DND-41 (cell line): Measurements from ENCODE around the gene OR6S1.
A peak's percentile ranks its signal among the peaks of the same experiment; 100 is the strongest.

Source experiments
- ATAC-seq: fragments of 200-7000 bp; cut with Tn5 transposase; 3 replicates; pipeline ENCODE4 v1.9.1; 2021; ENCODE audit warnings: low read depth; ENCODE audit not compliant: insufficient read depth
- DNase-seq: peaks from one replicate; pipeline ENCODE4 v3.0.0-alpha.2; 2020
- H2AFZ ChIP-seq: 2 replicates; pipeline ENCODE4 v1.6.0; 2012; ENCODE audit warnings: low read depth, low read length
- H3K27ac ChIP-seq: 2 replicates; pipeline ENCODE4 v1.5.1; 2012; ENCODE audit warnings: low read length, inconsistent platforms
- H3K27me3 ChIP-seq: fragments of 200-600 bp; sonication (generic); 2 replicates; pipeline ENCODE4 v1.6.0; 2012; ENCODE audit warnings: low read length, mild to moderate bottlenecking, inconsistent platforms; ENCODE audit not compliant: insufficient read depth, poor library complexity
- H3K36me3 ChIP-seq: 2 replicates; pipeline ENCODE4 v1.5.1; 2012; ENCODE audit warnings: low read length, inconsistent platforms; ENCODE audit not compliant: insufficient read depth
- H3K4me1 ChIP-seq: 2 replicates; pipeline ENCODE4 v1.5.1; 2012; ENCODE audit warnings: mild to moderate bottlenecking, low read length; ENCODE audit not compliant: insufficient read depth
- H3K4me2 ChIP-seq: 2 replicates; pipeline ENCODE4 v1.6.0; 2012; ENCODE audit warnings: mild to moderate bottlenecking, moderate library complexity, low read length, inconsistent platforms; ENCODE audit not compliant: insufficient read depth
- H3K4me3 ChIP-seq, 2 experiments: fragments of 200-600 bp in 1 of 2; shearing (Covaris generic) in 1 of 2; 2 replicates each; pipeline ENCODE4 v1.5.1; 2012 to 2016; ENCODE audit warnings: inconsistent platforms in 2 of 2, low read length in 2 of 2, mild to moderate bottlenecking in 2 of 2, low read depth in 1 of 2, moderate library complexity in 1 of 2
- H3K79me2 ChIP-seq: 2 replicates; pipeline ENCODE4 v1.6.0; 2012; ENCODE audit warnings: low read length, inconsistent platforms; ENCODE audit not compliant: insufficient read depth
- H3K9ac ChIP-seq: 2 replicates; pipeline ENCODE4 v1.6.0; 2012; ENCODE audit warnings: low read depth, mild to moderate bottlenecking, inconsistent platforms, low read length, moderate library complexity
- H3K9me3 ChIP-seq: 2 replicates; pipeline ENCODE4 v1.5.1; 2012; ENCODE audit warnings: low read length, moderate library complexity, mild to moderate bottlenecking, inconsistent platforms; ENCODE audit not compliant: insufficient read depth, severe bottlenecking
- H4K20me1 ChIP-seq: 2 replicates; pipeline ENCODE4 v1.6.0; 2012; ENCODE audit warnings: low read length; ENCODE audit not compliant: insufficient read depth
- CTCF ChIP-seq: IDR thresholded peaks from 2 replicates; pipeline ENCODE4 v1.5.1; 2012; ENCODE audit warnings: borderline replicate concordance, low read length, moderate library complexity, mild to moderate bottlenecking; ENCODE audit not compliant: poor library complexity, severe bottlenecking; ENCODE audit errors: extremely low read depth
- EZH2 ChIP-seq: IDR thresholded peaks from 3 replicates; pipeline ENCODE4 v1.6.1; 2012; ENCODE audit warnings: borderline replicate concordance, low read depth, mild to moderate bottlenecking, moderate library complexity, low read length, inconsistent platforms; ENCODE audit not compliant: severe bottlenecking

The OR6S1 gene

DNA sequence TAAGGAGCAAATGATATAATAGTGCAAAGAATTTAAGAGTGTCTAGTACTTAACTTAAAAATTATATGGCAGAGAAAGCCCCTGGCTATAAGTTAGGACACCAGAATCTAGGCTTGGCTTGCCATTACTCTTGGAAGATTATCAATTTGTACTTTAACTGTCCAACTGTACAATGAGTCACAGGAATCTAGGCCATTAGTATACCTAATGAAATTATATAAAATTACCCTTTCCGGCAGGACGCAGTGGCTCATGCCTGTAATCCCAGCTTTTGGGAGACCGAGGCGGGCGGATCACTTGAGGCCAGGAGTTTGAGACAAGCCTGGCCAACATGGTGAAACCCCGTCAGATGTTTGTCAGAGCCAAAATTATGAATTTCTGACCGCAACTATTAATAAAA lies 691 bp upstream of the OR6S1 start:
- DNase-seq (no peak), ATAC-seq (no peak)
- Histone ChIP-seq H4K20me1 (no peaks in the 10 kb centered on the region), H2AFZ (no peak overlapping the region), H3K36me3 (no peaks in the 10 kb centered on the region), H3K79me2 (no peaks in the 10 kb centered on the region), H3K9me3 (no peaks in the 10 kb centered on the region), H3K4me1 (no peaks in the 10 kb centered on the region), H3K4me2 (no peak overlapping the region), H3K4me3 (no peak overlapping the region), H3K9ac (no peak overlapping the region), H3K27me3 (peaks cover 16% of the 10 kb centered on the region), H3K27ac (no peak overlapping the region)
- TF ChIP-seq CTCF (no peak), EZH2 (no peak)

DNA sequence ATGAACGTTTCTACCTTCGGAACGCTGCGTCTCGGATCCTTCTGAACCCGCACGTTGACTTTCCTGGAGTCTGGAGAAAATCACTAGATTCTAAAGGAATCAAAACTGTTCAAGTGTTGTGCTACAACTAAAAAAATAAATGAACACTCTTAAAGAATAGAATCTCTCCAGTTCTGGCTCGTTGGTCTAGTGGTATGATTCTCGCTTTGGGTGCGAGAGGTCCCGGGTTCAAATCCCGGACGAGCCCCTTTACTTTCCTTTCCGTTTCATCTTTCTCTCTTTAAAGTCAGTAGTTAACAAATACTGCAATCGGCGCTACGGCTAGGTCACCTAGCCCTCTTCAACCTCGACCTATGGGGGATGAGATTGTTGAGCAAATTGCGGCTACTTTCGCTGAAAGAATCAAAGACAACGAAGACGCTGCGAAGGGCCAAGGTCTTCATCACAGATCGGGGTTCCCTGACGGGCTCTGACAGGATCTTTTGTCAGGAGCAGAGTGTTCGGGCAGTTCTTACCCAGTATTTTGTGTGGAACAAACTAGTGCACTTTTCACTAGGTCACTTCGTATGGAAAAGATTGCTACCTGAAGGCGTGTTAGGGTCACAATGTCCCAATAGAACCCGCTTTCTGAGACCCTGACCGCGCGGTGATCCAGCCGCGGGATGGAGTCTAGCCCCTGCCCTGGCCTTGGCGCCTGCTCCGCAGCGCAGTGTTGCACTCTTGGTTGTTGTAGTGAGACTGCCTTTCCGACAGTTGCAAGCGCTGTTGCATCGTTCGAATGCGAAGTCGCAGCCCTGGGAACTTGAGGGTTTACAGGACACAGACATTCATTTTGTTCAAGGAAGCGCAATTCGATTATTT lies 8.4 kb downstream of the OR6S1 start:
- Histone ChIP-seq H3K4me3 (no peak overlapping the region), H3K36me3 (no peaks in the 10 kb centered on the region), H3K9ac (no peak overlapping the region), H3K79me2 (no peaks in the 10 kb centered on the region), H3K9me3 (no peaks in the 10 kb centered on the region), H3K4me2 (no peak overlapping the region), H4K20me1 (no peaks in the 10 kb centered on the region), H3K27ac (no peak overlapping the region), H3K4me1 (no peaks in the 10 kb centered on the region), H2AFZ (no peak overlapping the region), H3K27me3 (peaks cover 10% of the 10 kb centered on the region)
- ATAC-seq (no peak), DNase-seq (peak; percentile 12)
- TF ChIP-seq CTCF (no peak), EZH2 (no peak)

DNA sequence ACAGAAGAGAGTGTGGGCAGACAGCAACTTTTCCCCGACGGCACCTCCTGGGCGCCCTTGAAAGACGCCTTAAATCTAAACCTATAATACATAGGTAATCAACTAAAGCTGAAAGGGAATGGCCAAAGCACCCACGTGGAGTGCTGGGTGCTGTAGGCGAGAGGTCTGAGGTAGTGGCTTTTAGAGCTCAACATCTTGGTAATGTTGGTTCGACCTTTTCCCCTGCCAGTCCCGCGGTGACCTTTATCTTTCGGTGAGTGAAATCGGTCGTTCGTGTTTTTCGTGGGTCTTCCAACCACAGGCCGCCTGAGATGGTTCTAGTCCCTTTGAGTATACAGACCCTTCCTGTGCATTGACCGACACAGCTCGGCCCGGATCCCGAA lies 9.1 kb downstream of the OR6S1 start:
- DNase-seq = no peak
- Histone ChIP-seq H3K4me1 (no peaks in the 10 kb centered on the region), H3K36me3 (no peaks in the 10 kb centered on the region), H3K4me3 (no peak overlapping the region), H3K27me3 (peaks cover 10% of the 10 kb centered on the region), H3K27ac (no peak overlapping the region), H3K9ac (no peak overlapping the region), H3K4me2 (no peak overlapping the region), H3K9me3 (no peaks in the 10 kb centered on the region), H3K79me2 (no peaks in the 10 kb centered on the region), H2AFZ (no peak overlapping the region), H4K20me1 (no peaks in the 10 kb centered on the region)
- ATAC-seq = no peak
- TF ChIP-seq EZH2 (no peak), CTCF (no peak)
